ENCODE measurements around the gene UNC13B. TPM values are rescaled to one million over a fixed set of nuclear protein-coding genes. Genes with fewer than 3 reads are reported as not detected.
"Not testable (repeated sequence)": the region's sequence is repeated elsewhere in the genome, so short reads cannot be mapped to it uniquely, and the experiment has no call there.

Gene UNC13B
- total and polyA plus RNA-seq, 2 experiments from 2014 or later: 8.7 to 52.1 TPM

- Histone ChIP-seq H3K27me3 (ENCODE audit: insufficient read depth) (no peaks in the 10 kb centered on the region), H3K79me2 (replicated peaks; ENCODE audit: insufficient read depth) (peaks cover 35% of the 10 kb centered on the region), H3K4me2 (no peak overlapping the region), H3K9me2 (ENCODE audit: insufficient read depth) (no peaks in the 10 kb centered on the region), H3K27ac (ENCODE audit: low read depth) (no peak overlapping the region), H3K4me3 (no peak overlapping the region), H2AFZ (no peak overlapping the region), H3F3A (replicated peaks; ENCODE audit: low read depth) (no peaks in the 10 kb centered on the region), H4K20me1 (replicated peaks; ENCODE audit: insufficient read depth) (no peaks in the 10 kb centered on the region), H3K36me3 (ENCODE audit: insufficient read depth) (0 out of 2 replicates have a peak, but pooled peaks cover 8% of the 10 kb centered on the region), H3K4me1 (ENCODE audit: insufficient read depth) (no peaks in the 10 kb centered on the region)
- TF ChIP-seq EZH2phosphoT487 (IDR thresholded peaks at IDR 0.05; ENCODE audit: unreplicated experiment) (no peak), CTCF (conservative IDR thresholded peaks at IDR 0.05; ENCODE audit: low read depth in 2 of 2) (no peak), ETS1 (IDR thresholded peaks at IDR 0.05) (no peak), ZNF331 (CRISPR knock-in tag; IDR thresholded peaks at IDR 0.05; ENCODE audit: low read depth) (no peak)
- Mint-ChIP-seq H3K27me3 (ENCODE audit: insufficient read depth, low read depth, poor library complexity) (peaks cover 2% of the 10 kb centered on the region), H3K4me1 (no peaks in the 10 kb centered on the region), H3K27ac (no peak overlapping the region), H3K4me3 (no peak overlapping the region), H3K36me3 (ENCODE audit: low read depth) (peaks cover 42% of the 10 kb centered on the region), H3K9me3 (peaks cover 50% of the 10 kb centered on the region)
- no peak for DNase-seq (ENCODE audit: low spot score)
- ATAC-seq: no peak
Measured at GRCh38 chr9:35180801-35181200, 19.0 kb downstream of the UNC13B start.

- H3K4me3 ChIP-seq; H3K4me3 Mint-ChIP-seq; ATAC-seq; H3K27me3 Mint-ChIP-seq (ENCODE audit: insufficient read depth, low read depth, poor library complexity); H3K27ac ChIP-seq (ENCODE audit: low read depth); H2AFZ ChIP-seq; H4K20me1 ChIP-seq (replicated peaks; ENCODE audit: insufficient read depth); H3K4me2 ChIP-seq; DNase-seq (ENCODE audit: low spot score); H3F3A ChIP-seq (replicated peaks; ENCODE audit: low read depth); H3K27me3 ChIP-seq (ENCODE audit: insufficient read depth); H3K4me1 ChIP-seq (ENCODE audit: insufficient read depth); H3K36me3 ChIP-seq (ENCODE audit: insufficient read depth); H3K4me1 Mint-ChIP-seq; H3K9me2 ChIP-seq (ENCODE audit: insufficient read depth); H3K27ac Mint-ChIP-seq: not testable (repeated sequence)
- peaks cover 61% of the 10 kb centered on the region for H3K9me3 Mint-ChIP-seq
- H3K36me3 Mint-ChIP-seq (ENCODE audit: low read depth): peaks cover 48% of the 10 kb centered on the region
- peaks cover 34% of the 10 kb centered on the region for H3K79me2 ChIP-seq (replicated peaks; ENCODE audit: insufficient read depth)
Measured at GRCh38 chr9:35182401-35182800, 20.6 kb downstream of the UNC13B start.

- not testable (repeated sequence) for H3K4me3 ChIP-seq; H3K9me2 ChIP-seq (ENCODE audit: insufficient read depth); H3K27me3 Mint-ChIP-seq (ENCODE audit: insufficient read depth, low read depth, poor library complexity); DNase-seq (ENCODE audit: low spot score); H3F3A ChIP-seq (replicated peaks; ENCODE audit: low read depth); H3K27me3 ChIP-seq (ENCODE audit: insufficient read depth); H3K4me2 ChIP-seq; ATAC-seq; H3K27ac ChIP-seq (ENCODE audit: low read depth); H4K20me1 ChIP-seq (replicated peaks; ENCODE audit: insufficient read depth); H2AFZ ChIP-seq; H3K4me1 ChIP-seq (ENCODE audit: insufficient read depth); H3K4me1 Mint-ChIP-seq; H3K27ac Mint-ChIP-seq; H3K36me3 ChIP-seq (ENCODE audit: insufficient read depth); H3K4me3 Mint-ChIP-seq
- Mint-ChIP-seq H3K9me3 (peaks cover 61% of the 10 kb centered on the region), H3K36me3 (ENCODE audit: low read depth) (peaks cover 48% of the 10 kb centered on the region)
- peaks cover 26% of the 10 kb centered on the region for H3K79me2 ChIP-seq (replicated peaks; ENCODE audit: insufficient read depth)
Measured at GRCh38 chr9:35182996-35183754, 21.4 kb downstream of the UNC13B start.

GRCh38 chr9:35183755-35184480, 22.1 kb downstream of the UNC13B start:
- peaks cover 52% of the 10 kb centered on the region for H3K36me3 Mint-ChIP-seq (ENCODE audit: low read depth)
- H4K20me1 ChIP-seq (replicated peaks; ENCODE audit: insufficient read depth): not testable (repeated sequence)

More at GRCh38 chr9:35183755-35184480, 22.1 kb downstream of the UNC13B start:
- peaks cover 25% of the 10 kb centered on the region for H3K79me2 ChIP-seq (replicated peaks; ENCODE audit: insufficient read depth)
- not testable (repeated sequence) for H2AFZ ChIP-seq; H3K27ac Mint-ChIP-seq; H3K4me3 ChIP-seq; H3K4me2 ChIP-seq; H3K27me3 Mint-ChIP-seq (ENCODE audit: insufficient read depth, low read depth, poor library complexity); H3K36me3 ChIP-seq (ENCODE audit: insufficient read depth); H3K9me2 ChIP-seq (ENCODE audit: insufficient read depth); H3K27me3 ChIP-seq (ENCODE audit: insufficient read depth); H3K4me3 Mint-ChIP-seq; DNase-seq (ENCODE audit: low spot score); H3K4me1 ChIP-seq (ENCODE audit: insufficient read depth); H3K27ac ChIP-seq (ENCODE audit: low read depth); H3K4me1 Mint-ChIP-seq; H3F3A ChIP-seq (replicated peaks; ENCODE audit: low read depth); ATAC-seq
- H3K9me3 Mint-ChIP-seq: peaks cover 61% of the 10 kb centered on the region
